Esophagus muscularis mucosa (tissue), 4 donors: Measurements from ENCODE around the gene MYOF. TPM values are rescaled to one million over a fixed set of nuclear protein-coding genes. Genes with fewer than 3 reads are reported as not detected.

ENCODE experiments used
- DNase-seq: peaks from one replicate; pipeline ENCODE4 v3.0.0-alpha.2; 2017; ENCODE audit errors: extremely low spot score
- H3K27ac ChIP-seq, 4 donors: fragments of 200-600 bp; sonication (generic); replicated peaks in 1 of 4; 1 replicate in 3 of 4; 2 replicates in 1 of 4; pipeline ENCODE4 v1.5.1; 2016 to 2019; ENCODE audit warnings: mild to moderate bottlenecking in 1 of 4
- H3K27me3 ChIP-seq, 4 donors: fragments of 200-600 bp; sonication (generic); one replicate each; pipeline versions ENCODE4 v1.5.1 to v1.6.0; 2016 to 2019
- H3K36me3 ChIP-seq, 4 donors: fragments of 200-600 bp; sonication (generic); one replicate each; pipeline ENCODE4 v1.5.1; 2016 to 2019
- H3K4me1 ChIP-seq, 4 donors: fragments of 200-600 bp; sonication (generic); one replicate each; pipeline ENCODE4 v1.5.1; 2016 to 2019
- H3K4me3 ChIP-seq, 4 donors: fragments of 200-600 bp; sonication (generic); 1 replicate in 2 of 4; 2 replicates in 2 of 4; pipeline ENCODE4 v1.5.1; 2016 to 2019; ENCODE audit warnings: mild to moderate bottlenecking in 4 of 4, moderate library complexity in 1 of 4
- H3K9me3 ChIP-seq, 4 donors: fragments of 200-600 bp; sonication (generic); 1 replicate in 3 of 4; 2 replicates in 1 of 4; pipeline ENCODE4 v1.5.1; 2016 to 2019
- EP300 ChIP-seq: sonication (generic); formaldehyde crosslinking; IDR thresholded peaks from one replicate; pipeline ENCODE4 v1.6.1; 2017; ENCODE audit warnings: antibody characterized with exemption
- POLR2A ChIP-seq: fragments of 450-650 bp; IDR thresholded peaks from one replicate; pipeline ENCODE4 v1.6.1; 2017; ENCODE audit warnings: antibody characterized with exemption, moderate library complexity, mild to moderate bottlenecking, low read depth
- POLR2AphosphoS5 ChIP-seq, 2 donors: sonication (generic); formaldehyde crosslinking; IDR thresholded peaks; one replicate each; pipeline ENCODE4 v1.6.1; 2017; ENCODE audit warnings: antibody characterized with exemption in 2 of 2
- WGBS: methylation state at CpG from one replicate; pipeline ENCODE4 v1.1.5; 2018; 5-methylcytosine and 5-hydroxymethylcytosine counted together
- intact Hi-C: fragments of 100-400 bp; cut with DNase I; formaldehyde crosslinking; loops from one replicate; pipeline ENCODE4 v1.15.1; 2023
- total RNA-seq, 4 donors: library from RNA; depleted of rRNA; stranded (reverse); fragments of >200 nt; gene quantifications; one replicate each; pipeline versions ENCODE4 v1.1.0 to v1.2.1, GENCODE V29; 2016
- TF ChIP-seq, protein P1 (sequence below), 3 experiments: fragments of 200-600 bp in 2 of 3; fragments of 450-650 bp in 1 of 3; sonication (generic) in 2 of 3; IDR thresholded peaks; one replicate each; pipeline ENCODE4 v1.5.1; 2017 to 2019; ENCODE audit warnings: antibody characterized with exemption in 3 of 3, mild to moderate bottlenecking in 2 of 3, moderate library complexity in 1 of 3

The MYOF gene
- total RNA-seq, 4 donors from 2014 or later = 71.2 to 120 (median 97.3) TPM

DNA sequence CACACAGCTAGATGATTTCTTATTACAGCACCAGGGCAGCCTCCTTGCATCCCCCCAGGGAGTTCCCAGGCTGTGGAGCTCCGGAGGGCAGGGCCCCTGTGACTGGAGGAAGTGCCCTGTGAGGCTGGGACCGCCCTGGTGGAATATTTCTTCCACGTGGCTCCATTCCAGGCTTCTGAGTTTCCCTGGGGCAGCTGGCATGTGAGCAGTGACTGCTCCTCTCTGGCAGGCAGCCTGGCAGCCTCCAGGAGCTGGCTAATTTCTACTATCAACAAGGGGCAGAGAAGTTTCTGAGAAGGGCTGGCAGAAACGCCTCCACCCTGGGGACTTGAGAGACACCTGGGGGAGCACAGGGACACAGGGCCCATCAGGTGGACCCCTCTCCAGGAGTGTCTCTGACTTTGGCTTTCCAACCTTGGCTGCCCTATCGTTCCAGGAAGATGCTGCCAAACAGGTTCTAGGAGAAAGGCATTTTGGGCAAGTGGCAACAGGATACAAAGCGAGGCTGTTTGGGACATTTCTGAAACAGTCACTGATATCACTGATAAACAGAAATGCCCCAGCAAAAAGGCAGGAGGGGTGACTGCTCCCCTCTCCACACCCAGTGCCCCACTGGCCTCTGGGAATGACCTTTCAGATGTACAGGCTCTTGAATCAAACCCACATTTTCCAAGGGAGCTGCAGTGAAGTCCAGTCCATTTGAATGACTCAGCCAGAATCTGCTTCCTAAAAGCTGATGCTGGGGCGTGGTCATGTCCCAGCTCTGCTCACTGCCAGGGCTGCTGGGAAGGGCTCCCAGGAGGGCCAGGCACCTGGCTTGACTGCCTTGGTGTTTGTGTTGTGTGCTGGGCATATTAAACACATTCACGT is 16.1 kb downstream of the MYOF start:
- DNase-seq = peak; percentile 94
- 17% methylated on average over 4 of the region's 8 CpGs for WGBS
- Histone ChIP-seq H3K4me1 (peaks cover 65 to 95% (median 93%) of the 10 kb centered on the region in 4 donors), H3K27ac (peak overlapping the region; percentile 87 to 96 (median 91)), H3K9me3 (no peaks in the 10 kb centered on the region), H3K4me3 (peak overlapping the region in 3 of 4 donors; percentile 11 to 34 (median 11)), H3K27me3 (no peaks in the 10 kb centered on the region), H3K36me3 (peaks cover 0 to 11% (median 2%) of the 10 kb centered on the region in 4 donors)
- no peak for TF ChIP-seq POLR2A
- peak; percentile 79 to 81 for TF ChIP-seq POLR2AphosphoS5 (IDR thresholded peaks at IDR 0.05)
- peak; percentile 44 for TF ChIP-seq EP300
- intact Hi-C loops = no loop called here

- intact Hi-C loops = no loop called here
- Histone ChIP-seq H3K27ac (peak overlapping the region; percentile 87 to 96 (median 91)), H3K36me3 (peaks cover 0 to 11% (median 2%) of the 10 kb centered on the region in 4 donors), H3K4me1 (peaks cover 60 to 96% (median 92%) of the 10 kb centered on the region in 4 donors), H3K9me3 (no peaks in the 10 kb centered on the region), H3K27me3 (no peaks in the 10 kb centered on the region), H3K4me3 (no peak overlapping the region)
- 81% methylated on average over 5 of the region's 5 CpGs for WGBS
- no peak for DNase-seq
- no peak for TF ChIP-seq POLR2A
- TF ChIP-seq EP300 = no peak
- TF ChIP-seq, protein P1, sequence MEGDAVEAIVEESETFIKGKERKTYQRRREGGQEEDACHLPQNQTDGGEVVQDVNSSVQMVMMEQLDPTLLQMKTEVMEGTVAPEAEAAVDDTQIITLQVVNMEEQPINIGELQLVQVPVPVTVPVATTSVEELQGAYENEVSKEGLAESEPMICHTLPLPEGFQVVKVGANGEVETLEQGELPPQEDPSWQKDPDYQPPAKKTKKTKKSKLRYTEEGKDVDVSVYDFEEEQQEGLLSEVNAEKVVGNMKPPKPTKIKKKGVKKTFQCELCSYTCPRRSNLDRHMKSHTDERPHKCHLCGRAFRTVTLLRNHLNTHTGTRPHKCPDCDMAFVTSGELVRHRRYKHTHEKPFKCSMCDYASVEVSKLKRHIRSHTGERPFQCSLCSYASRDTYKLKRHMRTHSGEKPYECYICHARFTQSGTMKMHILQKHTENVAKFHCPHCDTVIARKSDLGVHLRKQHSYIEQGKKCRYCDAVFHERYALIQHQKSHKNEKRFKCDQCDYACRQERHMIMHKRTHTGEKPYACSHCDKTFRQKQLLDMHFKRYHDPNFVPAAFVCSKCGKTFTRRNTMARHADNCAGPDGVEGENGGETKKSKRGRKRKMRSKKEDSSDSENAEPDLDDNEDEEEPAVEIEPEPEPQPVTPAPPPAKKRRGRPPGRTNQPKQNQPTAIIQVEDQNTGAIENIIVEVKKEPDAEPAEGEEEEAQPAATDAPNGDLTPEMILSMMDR (IDR thresholded peaks at IDR 0.05) = no peak
- TF ChIP-seq POLR2AphosphoS5 (IDR thresholded peaks at IDR 0.05) = no peak
Measured at GRCh38 chr10:93464776-93465388, 17.3 kb downstream of the MYOF start.

DNA sequence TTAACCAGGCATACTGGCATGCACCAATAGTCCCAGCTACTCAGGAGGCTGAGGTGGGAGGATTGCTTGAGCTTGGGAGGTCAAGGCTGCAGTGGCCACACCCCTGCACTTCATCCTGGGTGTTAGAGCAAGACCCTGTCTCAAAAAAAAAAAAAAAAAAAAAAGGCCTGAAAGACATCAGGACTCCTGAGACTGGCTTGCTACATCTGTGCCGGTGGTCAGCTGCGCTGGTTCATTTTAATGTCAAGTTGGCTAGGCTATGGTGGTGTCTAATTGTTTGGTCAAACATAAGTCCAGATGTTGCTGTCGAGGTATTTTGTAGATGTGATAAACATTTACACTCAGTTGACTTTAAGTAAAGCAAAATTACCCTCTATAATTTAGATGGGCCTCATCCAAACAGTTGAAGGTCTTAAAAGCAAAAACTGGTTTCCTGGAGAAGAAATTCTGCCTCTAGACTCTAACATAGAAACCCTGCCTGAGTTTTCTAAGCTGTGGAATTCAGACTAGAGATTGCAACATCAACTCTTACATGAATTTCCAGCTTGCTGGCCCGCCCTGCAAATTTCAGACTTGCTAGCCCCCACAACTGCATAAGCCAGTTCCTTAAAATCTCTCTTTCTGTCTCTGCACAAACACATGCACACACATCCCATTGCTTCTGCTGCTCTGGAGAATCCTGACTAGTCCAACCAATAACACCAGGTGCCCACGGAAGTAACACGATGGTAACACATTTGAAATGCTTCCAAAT is 18.2 kb downstream of the MYOF start:
- no peak overlapping the region for H3K4me3 ChIP-seq
- intact Hi-C loops = no loop called here
- peak overlapping the region; percentile 87 to 96 (median 91) for H3K27ac ChIP-seq
- DNase-seq = no peak
- 41% methylated on average over 5 of the region's 6 CpGs for WGBS
- peaks cover 0 to 2% (median 0%) of the 10 kb centered on the region in 4 donors for H3K36me3 ChIP-seq
- H3K27me3 ChIP-seq = no peaks in the 10 kb centered on the region
- peaks cover 59 to 96% (median 92%) of the 10 kb centered on the region in 4 donors for H3K4me1 ChIP-seq
- TF ChIP-seq POLR2A (no peak), EP300 (no peak), POLR2AphosphoS5 (IDR thresholded peaks at IDR 0.05) (peak; percentile 16 to 54)
- TF ChIP-seq, protein P1 (IDR thresholded peaks at IDR 0.05) = no peak
- H3K9me3 ChIP-seq = no peaks in the 10 kb centered on the region

- DNase-seq = no peak
- intact Hi-C loops = no loop called here
- TF ChIP-seq EP300 (peak; percentile 31), POLR2AphosphoS5 (IDR thresholded peaks at IDR 0.05) (peak; percentile 57 to 71), POLR2A (no peak)
- TF ChIP-seq, protein P1 (IDR thresholded peaks at IDR 0.05) = no peak
- WGBS = 34% methylated on average over 6 of the region's 9 CpGs
- no peak overlapping the region for H3K4me3 ChIP-seq
- H3K4me1 ChIP-seq = peaks cover 58 to 96% (median 92%) of the 10 kb centered on the region in 4 donors
- H3K9me3 ChIP-seq = no peaks in the 10 kb centered on the region
- H3K36me3 ChIP-seq = no peaks in the 10 kb centered on the region
- no peaks in the 10 kb centered on the region for H3K27me3 ChIP-seq
- H3K27ac ChIP-seq = peak overlapping the region; percentile 87 to 96 (median 91)
Measured at GRCh38 chr10:93462881-93463280, 19.3 kb downstream of the MYOF start.
